AG10803 (cell line): Measurements from ENCODE around the gene MCRIP1.

Experiments used
- DNase-seq: peaks from one replicate; pipeline ENCODE4 v3.0.0; 2010; ENCODE audit warnings: low read depth
- H3K4me3 ChIP-seq: 2 replicates; pipeline ENCODE4 v1.5.1; 2011; ENCODE audit warnings: mild to moderate bottlenecking, low read length, control low read depth
- CTCF ChIP-seq: conservative IDR thresholded peaks from 2 replicates; pipeline ENCODE4 v1.5.1; 2011; ENCODE audit warnings: mild to moderate bottlenecking, low read length, control low read depth, inconsistent platforms

The MCRIP1 gene

GRCh38 chr17:81859906-81860755 is 27.0 kb upstream of the MCRIP1 start, which contains the start of gene P4HB:
TSS of gene P4HB (minus strand) at chr17:81860535. CDS start at chr17:81860471, 64 bp downstream.
- TF ChIP-seq CTCF = no peak

GRCh38 chr17:81858967-81859905 is 26.1 kb upstream of the MCRIP1 start:
- peak overlapping the region; percentile 95 for H3K4me3 ChIP-seq
- peak; percentile 17 for DNase-seq
- TF ChIP-seq CTCF = no peak

More at GRCh38 chr17:81859906-81860755, 27.0 kb upstream of the MCRIP1 start, which contains the start of gene P4HB:
- DNase-seq = no peak
- H3K4me3 ChIP-seq = peak within 1 kb of the TSS; percentile 95

- no peak for DNase-seq
- H3K4me3 ChIP-seq = peak overlapping the region; percentile 95
- no peak for TF ChIP-seq CTCF
Observed at GRCh38 chr17:81858170-81858966, 25.3 kb upstream of the MCRIP1 start.

GRCh38 chr17:81854974-81855774 is 22.1 kb upstream of the MCRIP1 start:
- no peak for TF ChIP-seq CTCF
- peak; percentile 35 for DNase-seq
- no peak overlapping the region for H3K4me3 ChIP-seq

DNA sequence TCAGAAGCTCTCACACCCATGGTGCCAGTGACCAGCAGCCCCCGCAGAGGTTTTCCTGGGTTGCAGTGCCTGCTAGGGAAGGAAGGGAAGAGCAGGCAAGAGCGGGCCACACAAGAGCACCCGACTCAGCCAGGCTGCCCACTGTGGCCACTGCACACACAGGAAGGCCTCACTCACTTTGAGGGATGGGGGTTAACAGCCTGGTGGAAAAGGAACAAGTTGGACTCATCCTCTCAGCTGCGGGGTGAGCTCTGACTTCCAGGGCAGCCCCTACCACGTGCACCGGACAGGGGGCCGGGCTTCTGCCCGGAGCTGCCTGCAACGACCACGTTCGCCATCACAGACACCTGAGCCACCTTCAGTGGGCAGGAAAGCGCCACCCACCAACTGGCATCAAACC is 19.1 kb upstream of the MCRIP1 start:
- DNase-seq = no peak
- TF ChIP-seq CTCF = no peak
- no peak overlapping the region for H3K4me3 ChIP-seq

- no peak for DNase-seq
- TF ChIP-seq CTCF = no peak
- H3K4me3 ChIP-seq = no peak overlapping the region
Observed at GRCh38 chr17:81851423-81851822, 18.3 kb upstream of the MCRIP1 start.
